SK-N-SH (cell line): ENCODE results near the gene SCARB1. TPM values are rescaled to one million over a fixed set of nuclear protein-coding genes. Genes with fewer than 3 reads are reported as not detected.

ENCODE experiments used
- CTCF ChIA-PET: fragments of 300-600, 350-600 bp; formaldehyde crosslinking; extraction: SDS; loops from one replicate; lab custom pipeline; 2021; lab: Yijun Ruan, JAX
- POLR2A ChIA-PET: fragments of 350-600 bp; sonication (Branson Sonifier 250); formaldehyde crosslinking; extraction: SDS; loops from one replicate; lab custom pipeline; 2020; ENCODE audit warnings: antibody characterized with exemption, inconsistent platforms; lab: Yijun Ruan, JAX
- DNase-seq: peaks from one replicate; pipeline ENCODE4 v3.0.0; 2012
- H2AFZ ChIP-seq: fragments of 200-600 bp; sonication (generic); 2 replicates; pipeline ENCODE4 v1.8.1; 2016; ENCODE audit warnings: antibody characterized with exemption, mild to moderate bottlenecking, low read depth
- H3F3A ChIP-seq: fragments of 200-600 bp; sonication (generic); replicated peaks from 2 replicates; pipeline ENCODE3; 2016; ENCODE audit warnings: antibody characterized with exemption, mild to moderate bottlenecking; ENCODE audit not compliant: insufficient read depth
- H3K27ac ChIP-seq, 2 experiments: fragments of 200-500 bp in 1 of 2; fragments of 200-600 bp in 1 of 2; sonication (Bioruptor generic) in 1 of 2; sonication (generic), shearing (Covaris generic) in 1 of 2; 2 replicates each; pipeline versions ENCODE4 v1.5.1 to v1.6.1; 2014 to 2016; ENCODE audit warnings: low read depth in 2 of 2, inconsistent platforms in 1 of 2, low read length in 1 of 2, mild to moderate bottlenecking in 1 of 2, mixed read lengths in 1 of 2
- H3K27me3 ChIP-seq: fragments of 200-600 bp; sonication (generic), shearing (Covaris generic); 2 replicates; pipeline ENCODE4 v1.6.1; 2016; ENCODE audit warnings: mixed run types; ENCODE audit not compliant: insufficient read depth
- H3K36me3 ChIP-seq, 2 experiments: fragments of 200-500 bp in 1 of 2; fragments of 200-600 bp in 1 of 2; sonication (Bioruptor generic) in 1 of 2; sonication (generic) in 1 of 2; replicated peaks in 1 of 2; 2 replicates each; pipeline versions ENCODE3 to v1.5.1; 2014 to 2016; ENCODE audit warnings: low read length in 1 of 2, mild to moderate bottlenecking in 1 of 2; ENCODE audit not compliant: insufficient read depth in 2 of 2, control insufficient read depth in 1 of 2
- H3K4me1 ChIP-seq, 2 experiments: fragments of 200-500 bp in 1 of 2; fragments of 200-600 bp in 1 of 2; sonication (Bioruptor generic) in 1 of 2; sonication (generic), shearing (Covaris generic) in 1 of 2; 2 replicates each; pipeline versions ENCODE4 v1.5.1 to v1.6.1; 2014 to 2016; ENCODE audit warnings: low read depth in 1 of 2, low read length in 1 of 2, mixed run types in 1 of 2; ENCODE audit not compliant: insufficient read depth in 2 of 2, control insufficient read depth in 1 of 2
- H3K4me2 ChIP-seq: fragments of 200-600 bp; sonication (generic), shearing (Covaris generic); 2 replicates; pipeline ENCODE4 v1.6.1; 2017; ENCODE audit warnings: mixed run types
- H3K4me3 ChIP-seq, 2 experiments: fragments of 200-500 bp in 1 of 2; fragments of 200-600 bp in 1 of 2; sonication (Bioruptor generic) in 1 of 2; sonication (generic), shearing (Covaris generic) in 1 of 2; 2 replicates each; pipeline versions ENCODE4 v1.5.1 to v1.8.1; 2014 to 2016; ENCODE audit warnings: low read depth in 2 of 2, inconsistent platforms in 1 of 2, low read length in 1 of 2, mild to moderate bottlenecking in 1 of 2, mixed read lengths in 1 of 2, moderate library complexity in 1 of 2
- H3K79me2 ChIP-seq: fragments of 200-600 bp; sonication (generic); 2 replicates; pipeline ENCODE4 v1.8.1; 2017; ENCODE audit warnings: mild to moderate bottlenecking; ENCODE audit not compliant: insufficient read depth
- H3K9ac ChIP-seq: fragments of 200-600 bp; sonication (generic); 2 replicates; pipeline ENCODE4 v1.6.1; 2017; ENCODE audit warnings: mixed run types
- H3K9me2 ChIP-seq: fragments of 200-600 bp; sonication (generic); 2 replicates; pipeline ENCODE4 v1.6.1; 2017; ENCODE audit warnings: mixed run types
- H3K9me3 ChIP-seq: fragments of 200-600 bp; sonication (generic); 2 replicates; pipeline ENCODE4 v1.6.1; 2017; ENCODE audit warnings: mixed run types, mild to moderate bottlenecking, moderate library complexity
- H4K20me1 ChIP-seq: fragments of 200-600 bp; sonication (generic); 2 replicates; pipeline ENCODE4 v1.6.1; 2017; ENCODE audit warnings: mild to moderate bottlenecking, mixed run types; ENCODE audit not compliant: insufficient read depth
- CHD2 ChIP-seq: fragments of 150-350 bp; IDR thresholded peaks from 2 replicates; pipeline ENCODE4 v1.6.1; 2018; ENCODE audit warnings: low read length; ENCODE audit not compliant: partially characterized antibody
- ELF1 ChIP-seq: IDR thresholded peaks from 2 replicates; pipeline ENCODE4 v1.4.0; 2012
- FOSL2 ChIP-seq: IDR thresholded peaks from 2 replicates; pipeline ENCODE4 v1.4.0; 2012; ENCODE audit warnings: low read depth, mild to moderate bottlenecking, moderate library complexity, borderline replicate concordance
- FOXJ3 ChIP-seq: sonication (generic); formaldehyde crosslinking; IDR thresholded peaks from 2 replicates; pipeline ENCODE4 v1.5.1; 2020; ENCODE audit warnings: mild to moderate bottlenecking, missing genetic modification reagents
- FOXM1 ChIP-seq: IDR thresholded peaks from 2 replicates; pipeline ENCODE4 v1.4.0; 2012; ENCODE audit warnings: low read depth, mild to moderate bottlenecking
- GABPA ChIP-seq: IDR thresholded peaks from 2 replicates; pipeline ENCODE4 v1.4.0; 2012; ENCODE audit warnings: low read depth, mild to moderate bottlenecking
- JUND ChIP-seq: IDR thresholded peaks from 2 replicates; pipeline ENCODE4 v1.4.0; 2012
- MXI1 ChIP-seq: IDR thresholded peaks from 2 replicates; pipeline ENCODE4 v1.6.1; 2012; ENCODE audit warnings: mild to moderate bottlenecking, low read depth, low read length, improper control_type of control experiment
- NFIC ChIP-seq: IDR thresholded peaks from 2 replicates; pipeline ENCODE4 v1.4.0; 2012; ENCODE audit warnings: borderline replicate concordance
- NRF1 ChIP-seq: IDR thresholded peaks from 2 replicates; pipeline ENCODE4 v1.6.1; 2012; ENCODE audit warnings: low read depth, mild to moderate bottlenecking, low read length
- RAD21 ChIP-seq: IDR thresholded peaks from 2 replicates; pipeline ENCODE4 v1.6.1; 2012; ENCODE audit warnings: mild to moderate bottlenecking, low read length
- SMC3 ChIP-seq: IDR thresholded peaks from 2 replicates; pipeline ENCODE4 v1.6.1; 2012; ENCODE audit warnings: low read depth, low read length, improper control_type of control experiment
- TEAD4 ChIP-seq: IDR thresholded peaks from 2 replicates; pipeline ENCODE4 v1.4.0; 2012; ENCODE audit warnings: mild to moderate bottlenecking, borderline replicate concordance; ENCODE audit not compliant: insufficient read depth
- YY1 ChIP-seq: IDR thresholded peaks from 2 replicates; pipeline ENCODE4 v1.4.0; 2012; ENCODE audit warnings: low read depth, mild to moderate bottlenecking
- ZBTB33 ChIP-seq: IDR thresholded peaks from 2 replicates; pipeline ENCODE4 v1.4.0; 2012; ENCODE audit warnings: low read depth, borderline replicate concordance
- WGBS: methylation state at CpG from one replicate; pipeline ENCODE4 v1.1.6; 2017; ENCODE audit warnings: low lambda C conversion rate; 5-methylcytosine and 5-hydroxymethylcytosine counted together
- polyA plus RNA-seq, 3 experiments: library from polyadenylated mRNA; depleted of rRNA; stranded (reverse); fragments of >200 nt; gene quantifications; 2 replicates each; pipeline ENCODE4 v1.2.3, GENCODE V29; 2012
- TF ChIP-seq, protein P1 (sequence below): IDR thresholded peaks from 2 replicates; pipeline ENCODE4 v1.6.1; 2012; ENCODE audit warnings: mild to moderate bottlenecking, low read depth, low read length, moderate library complexity
- TF ChIP-seq, protein P2 (sequence below): IDR thresholded peaks from 2 replicates; pipeline ENCODE4; 2012
- TF ChIP-seq, protein P3 (sequence below): fragments of 200-600 bp; sonication (generic); IDR thresholded peaks from 2 replicates; pipeline ENCODE4 v1.6.1; 2017; ENCODE audit warnings: antibody characterized with exemption, mild to moderate bottlenecking, moderate library complexity

SCARB1 gene
- polyA plus RNA-seq, 1 of the 3 experiments (the other 2 are of a cell fraction): 33.0 TPM

GRCh38 chr12:124762384-124762783, 101.3 kb downstream of the SCARB1 start:
- no peaks in the 10 kb centered on the region for H3K27me3 ChIP-seq

DNA sequence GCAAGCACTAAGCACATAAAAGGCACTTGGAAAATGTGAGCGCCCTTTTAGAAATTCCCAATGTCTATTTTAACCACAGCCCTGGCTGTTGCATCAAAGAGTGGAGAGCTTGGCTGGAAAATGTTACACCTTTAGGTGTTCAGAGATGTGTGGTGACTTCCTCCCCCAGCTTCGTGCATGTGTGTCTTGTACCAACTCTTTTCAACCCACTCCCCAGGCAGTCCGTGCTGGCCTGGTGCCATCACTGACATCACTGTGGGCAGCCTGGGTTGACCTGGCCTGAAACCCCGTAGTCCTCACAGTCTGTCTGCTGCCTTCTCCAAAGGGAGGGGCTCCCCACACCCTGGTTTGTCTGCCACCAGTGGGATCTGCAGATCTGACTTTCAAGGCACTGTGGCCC, 101.8 kb downstream of the SCARB1 start:
- CTCF ChIA-PET: interaction anchor here (0.7 to 2.6 kb wide), 11 partner anchors 10 to 731 kb away, joined by 3 to 7 read pairs (median 4); no protein-coding TSS in a partner anchor
- Histone ChIP-seq H3K9me2 (no peaks in the 10 kb centered on the region), H3K36me3 (no peaks in the 10 kb centered on the region), H3K9me3 (no peaks in the 10 kb centered on the region), H3K27ac (no peak overlapping the region; a peak in 1 of 4 replicates), H3K27me3 (no peaks in the 10 kb centered on the region), H2AFZ (no peak overlapping the region), H3K4me2 (no peak overlapping the region), H3F3A (no peaks in the 10 kb centered on the region), H3K9ac (no peak overlapping the region), H3K4me3 (no peak overlapping the region), H3K79me2 (no peaks in the 10 kb centered on the region), H3K4me1 (peaks cover 0 to 23% of the 10 kb centered on the region in 2 experiments; a peak in 1 of 4 replicates), H4K20me1 (no peaks in the 10 kb centered on the region)
- POLR2A ChIA-PET: no interaction called here
- 46% methylated on average over 3 of the region's 4 CpGs for WGBS
- peak; percentile 66 for DNase-seq
- TF ChIP-seq MXI1: no peak
- TF ChIP-seq TEAD4: no peak
- no peak for TF ChIP-seq FOXJ3 (CRISPR knock-in tag)
- TF ChIP-seq, protein P1, sequence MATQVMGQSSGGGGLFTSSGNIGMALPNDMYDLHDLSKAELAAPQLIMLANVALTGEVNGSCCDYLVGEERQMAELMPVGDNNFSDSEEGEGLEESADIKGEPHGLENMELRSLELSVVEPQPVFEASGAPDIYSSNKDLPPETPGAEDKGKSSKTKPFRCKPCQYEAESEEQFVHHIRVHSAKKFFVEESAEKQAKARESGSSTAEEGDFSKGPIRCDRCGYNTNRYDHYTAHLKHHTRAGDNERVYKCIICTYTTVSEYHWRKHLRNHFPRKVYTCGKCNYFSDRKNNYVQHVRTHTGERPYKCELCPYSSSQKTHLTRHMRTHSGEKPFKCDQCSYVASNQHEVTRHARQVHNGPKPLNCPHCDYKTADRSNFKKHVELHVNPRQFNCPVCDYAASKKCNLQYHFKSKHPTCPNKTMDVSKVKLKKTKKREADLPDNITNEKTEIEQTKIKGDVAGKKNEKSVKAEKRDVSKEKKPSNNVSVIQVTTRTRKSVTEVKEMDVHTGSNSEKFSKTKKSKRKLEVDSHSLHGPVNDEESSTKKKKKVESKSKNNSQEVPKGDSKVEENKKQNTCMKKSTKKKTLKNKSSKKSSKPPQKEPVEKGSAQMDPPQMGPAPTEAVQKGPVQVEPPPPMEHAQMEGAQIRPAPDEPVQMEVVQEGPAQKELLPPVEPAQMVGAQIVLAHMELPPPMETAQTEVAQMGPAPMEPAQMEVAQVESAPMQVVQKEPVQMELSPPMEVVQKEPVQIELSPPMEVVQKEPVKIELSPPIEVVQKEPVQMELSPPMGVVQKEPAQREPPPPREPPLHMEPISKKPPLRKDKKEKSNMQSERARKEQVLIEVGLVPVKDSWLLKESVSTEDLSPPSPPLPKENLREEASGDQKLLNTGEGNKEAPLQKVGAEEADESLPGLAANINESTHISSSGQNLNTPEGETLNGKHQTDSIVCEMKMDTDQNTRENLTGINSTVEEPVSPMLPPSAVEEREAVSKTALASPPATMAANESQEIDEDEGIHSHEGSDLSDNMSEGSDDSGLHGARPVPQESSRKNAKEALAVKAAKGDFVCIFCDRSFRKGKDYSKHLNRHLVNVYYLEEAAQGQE: no peak
- no peak; the same call in 1 of the 2 replicates for TF ChIP-seq NFIC
- TF ChIP-seq YY1: no peak
- TF ChIP-seq ZBTB33: no peak
- TF ChIP-seq FOSL2: no peak
- no peak for TF ChIP-seq SMC3
- TF ChIP-seq ELF1: no peak
- no peak for TF ChIP-seq CHD2
- no peak for TF ChIP-seq FOXM1
- TF ChIP-seq, protein P2, sequence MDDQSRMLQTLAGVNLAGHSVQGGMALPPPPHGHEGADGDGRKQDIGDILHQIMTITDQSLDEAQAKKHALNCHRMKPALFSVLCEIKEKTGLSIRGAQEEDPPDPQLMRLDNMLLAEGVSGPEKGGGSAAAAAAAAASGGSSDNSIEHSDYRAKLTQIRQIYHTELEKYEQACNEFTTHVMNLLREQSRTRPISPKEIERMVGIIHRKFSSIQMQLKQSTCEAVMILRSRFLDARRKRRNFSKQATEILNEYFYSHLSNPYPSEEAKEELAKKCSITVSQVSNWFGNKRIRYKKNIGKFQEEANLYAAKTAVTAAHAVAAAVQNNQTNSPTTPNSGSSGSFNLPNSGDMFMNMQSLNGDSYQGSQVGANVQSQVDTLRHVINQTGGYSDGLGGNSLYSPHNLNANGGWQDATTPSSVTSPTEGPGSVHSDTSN: no peak

More at GRCh38 chr12:124762384-124762783, 101.3 kb downstream of the SCARB1 start:
- no peaks in the 10 kb centered on the region for H3K9me3 ChIP-seq
- no peaks in the 10 kb centered on the region for H3K9me2 ChIP-seq
- no peaks in the 10 kb centered on the region for H4K20me1 ChIP-seq
- no peaks in the 10 kb centered on the region for H3K36me3 ChIP-seq
- 87% methylated on average over 8 of the region's 8 CpGs for WGBS
- no peak overlapping the region for H3K4me2 ChIP-seq
- H3K27ac ChIP-seq: no peak overlapping the region
- POLR2A ChIA-PET: no interaction called here
- no peak overlapping the region for H2AFZ ChIP-seq
- H3K4me1 ChIP-seq: peaks cover 0 to 23% of the 10 kb centered on the region in 2 experiments; a peak in 1 of 4 replicates
- H3K9ac ChIP-seq: no peak overlapping the region
- no peaks in the 10 kb centered on the region for H3F3A ChIP-seq
- no peak for TF ChIP-seq NRF1
- no peak for TF ChIP-seq MXI1
- TF ChIP-seq, protein P3, sequence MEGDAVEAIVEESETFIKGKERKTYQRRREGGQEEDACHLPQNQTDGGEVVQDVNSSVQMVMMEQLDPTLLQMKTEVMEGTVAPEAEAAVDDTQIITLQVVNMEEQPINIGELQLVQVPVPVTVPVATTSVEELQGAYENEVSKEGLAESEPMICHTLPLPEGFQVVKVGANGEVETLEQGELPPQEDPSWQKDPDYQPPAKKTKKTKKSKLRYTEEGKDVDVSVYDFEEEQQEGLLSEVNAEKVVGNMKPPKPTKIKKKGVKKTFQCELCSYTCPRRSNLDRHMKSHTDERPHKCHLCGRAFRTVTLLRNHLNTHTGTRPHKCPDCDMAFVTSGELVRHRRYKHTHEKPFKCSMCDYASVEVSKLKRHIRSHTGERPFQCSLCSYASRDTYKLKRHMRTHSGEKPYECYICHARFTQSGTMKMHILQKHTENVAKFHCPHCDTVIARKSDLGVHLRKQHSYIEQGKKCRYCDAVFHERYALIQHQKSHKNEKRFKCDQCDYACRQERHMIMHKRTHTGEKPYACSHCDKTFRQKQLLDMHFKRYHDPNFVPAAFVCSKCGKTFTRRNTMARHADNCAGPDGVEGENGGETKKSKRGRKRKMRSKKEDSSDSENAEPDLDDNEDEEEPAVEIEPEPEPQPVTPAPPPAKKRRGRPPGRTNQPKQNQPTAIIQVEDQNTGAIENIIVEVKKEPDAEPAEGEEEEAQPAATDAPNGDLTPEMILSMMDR: no peak
- TF ChIP-seq JUND: no peak
- no peak for TF ChIP-seq TEAD4
- no peak for TF ChIP-seq RAD21
- TF ChIP-seq GABPA: no peak
- no peak overlapping the region for H3K4me3 ChIP-seq
- no peaks in the 10 kb centered on the region for H3K79me2 ChIP-seq
- DNase-seq: no peak
- CTCF ChIA-PET: interaction anchor here (0.7 to 2.6 kb wide), 9 partner anchors 9 to 731 kb away, joined by 3 to 7 read pairs (median 4); no protein-coding TSS in a partner anchor
